HepG2 (cell line): ENCODE measurements around the gene GHR. TPM values are rescaled to one million over a fixed set of nuclear protein-coding genes. Genes with fewer than 3 reads are reported as not detected.

Experiments used
- ATAC-seq: fragments of 200-7000 bp; cut with Tn5 transposase; 3 replicates; pipeline ENCODE4 v1.9.1; 2020; ENCODE audit warnings: mild to moderate bottlenecking, moderate library complexity
- BruUV-seq: library from RNA; stranded (reverse); fragments of 400-500 nt; replicated peaks from 2 replicates; lab custom pipeline; 2021; lab: Mats Ljungman, UMichigan
- CTCF ChIA-PET: fragments of 300-600 bp; formaldehyde crosslinking; extraction: SDS; loops from one replicate; lab custom pipeline; 2021; ENCODE audit warnings: low total read pairs, inconsistent platforms, low intra/inter-chr PET ratio; lab: Yijun Ruan, JAX
- POLR2A ChIA-PET: fragments of 350-600 bp; sonication (Branson Sonifier 250); formaldehyde crosslinking; loops from one replicate; lab custom pipeline; 2020; ENCODE audit warnings: antibody characterized with exemption, inconsistent platforms; lab: Yijun Ruan, JAX
- DNase-seq: peaks from one replicate; pipeline ENCODE4 v3.0.0-alpha.2; 2015; ENCODE audit warnings: low spot score
- FAIRE-seq: peaks from 3 replicates; lab custom pipeline; 2011; peaks lifted over from hg19 to GRCh38; lab: Jason Lieb, UNC
- H2AFZ ChIP-seq: one replicate; pipeline ENCODE4 v1.6.1; 2011; ENCODE audit warnings: low read length, inconsistent platforms
- H3K27ac ChIP-seq: fragments of 300-600 bp; 3 replicates; pipeline ENCODE4 v1.8.0; 2011; ENCODE audit warnings: mixed run types, mild to moderate bottlenecking, mixed read lengths, low read length, inconsistent platforms; ENCODE audit not compliant: insufficient read depth; ENCODE audit errors: extremely low read length
- H3K27me3 ChIP-seq, 2 experiments: fragments of 200-600 bp in 1 of 2; 2 replicates in 1 of 2; 3 replicates in 1 of 2; pipeline versions ENCODE4 v1.6.0 to v1.8.0; 2011; ENCODE audit warnings: low read length in 2 of 2, mild to moderate bottlenecking in 2 of 2, moderate library complexity in 2 of 2, inconsistent platforms in 1 of 2; ENCODE audit not compliant: insufficient read depth in 2 of 2, control insufficient read depth in 1 of 2
- H3K36me3 ChIP-seq, 2 experiments: fragments of 200-600 bp in 1 of 2; replicated peaks in 1 of 2; 2 replicates in 1 of 2; 3 replicates in 1 of 2; pipeline versions ENCODE4 v1.5.1 to v1.8.0; 2011; ENCODE audit warnings: low read length in 2 of 2, inconsistent platforms in 1 of 2; ENCODE audit not compliant: insufficient read depth in 2 of 2, control insufficient read depth in 1 of 2
- H3K4me1 ChIP-seq: 2 replicates; pipeline ENCODE4 v1.5.1; 2012; ENCODE audit warnings: low read length, inconsistent platforms; ENCODE audit not compliant: insufficient read depth
- H3K4me2 ChIP-seq: 2 replicates; pipeline ENCODE4 v1.6.0; 2011; ENCODE audit warnings: low read depth, low read length, inconsistent platforms
- H3K4me3 ChIP-seq, 3 experiments: fragments of 200-600 bp in 1 of 3; sonication (generic), shearing (Covaris generic) in 1 of 3; replicated peaks in 1 of 3; 2 replicates each; pipeline ENCODE4 v1.5.1; 2011 to 2016; ENCODE audit warnings: low read length in 3 of 3, inconsistent platforms in 2 of 3, low read depth in 2 of 3, mild to moderate bottlenecking in 2 of 3, control low read depth in 1 of 3, mixed read lengths in 1 of 3; ENCODE audit not compliant: insufficient read depth in 1 of 3
- H3K79me2 ChIP-seq: one replicate; pipeline ENCODE4 v1.6.1; 2011; ENCODE audit warnings: low read length, inconsistent platforms; ENCODE audit not compliant: insufficient read depth
- H3K9ac ChIP-seq: 2 replicates; pipeline ENCODE4 v1.6.0; 2011; ENCODE audit warnings: mild to moderate bottlenecking, low read depth, low read length, inconsistent platforms; ENCODE audit not compliant: insufficient read depth
- H3K9me3 ChIP-seq: 2 replicates; pipeline ENCODE4 v1.5.1; 2012; ENCODE audit warnings: mild to moderate bottlenecking, low read length
- H4K20me1 ChIP-seq: 2 replicates; pipeline ENCODE4 v1.6.0; 2011; ENCODE audit warnings: inconsistent platforms, mild to moderate bottlenecking, low read length, moderate library complexity; ENCODE audit not compliant: insufficient read depth
- AHR ChIP-seq: IDR thresholded peaks from 2 replicates; pipeline ENCODE4 v1.6.1; 2018; ENCODE audit warnings: missing genetic modification reagents, missing compliant biosample characterization
- ATF2 ChIP-seq: sonication (generic); formaldehyde crosslinking; IDR thresholded peaks from 2 replicates; pipeline ENCODE4 v1.4.0; 2020; ENCODE audit warnings: missing genetic modification reagents
- HNRNPH1 ChIP-seq: fragments of 200-400 bp; formaldehyde crosslinking; optimal IDR thresholded peaks from 2 replicates; pipeline ENCODE3; 2017; ENCODE audit warnings: mild to moderate bottlenecking, low read depth, low read length
- NKX3-1 ChIP-seq: sonication (generic); formaldehyde crosslinking; IDR thresholded peaks from 2 replicates; pipeline ENCODE4 v1.5.0; 2020; ENCODE audit warnings: missing genetic modification reagents
- SMC3 ChIP-seq: IDR thresholded peaks from 2 replicates; pipeline ENCODE4 v1.6.1; 2011; ENCODE audit warnings: low read length, improper control_type of control experiment
- SRSF9 ChIP-seq: fragments of 200-400 bp; formaldehyde crosslinking; IDR thresholded peaks from 2 replicates; pipeline ENCODE4 v1.6.1; 2018; ENCODE audit warnings: borderline replicate concordance, mild to moderate bottlenecking, low read depth, low read length; ENCODE audit not compliant: insufficient read depth, poor library complexity, severe bottlenecking
- TRIM22 ChIP-seq: fragments of 450-650 bp; IDR thresholded peaks from 2 replicates; pipeline ENCODE4 v1.6.1; 2017
- ZNF124 ChIP-seq: sonication (generic); formaldehyde crosslinking; IDR thresholded peaks from 2 replicates; pipeline ENCODE4 v1.4.0; 2020; ENCODE audit warnings: missing genetic modification reagents
- WGBS: methylation state at CpG from one replicate; pipeline ENCODE4 v1.1.6; 2017; ENCODE audit warnings: low lambda C conversion rate; 5-methylcytosine and 5-hydroxymethylcytosine counted together
- in situ Hi-C: cut with HindIII; loops from 2 replicates; pipeline ENCODE4 v1.10.0; 2017; ENCODE audit warnings: low pct_unique_long_range_greater_than_20kb; ENCODE audit not compliant: extremely low pct_ligation_motif_present
- intact Hi-C: fragments of 100-400 bp; cut with micrococcal nuclease; formaldehyde crosslinking; loops from one replicate; pipeline ENCODE4 v1.10.0; 2022; ENCODE audit not compliant: unreplicated experiment
- polyA plus RNA-seq, 8 experiments: library from polyadenylated mRNA; depleted of rRNA in 3 of 8; stranded (reverse) in 7 of 8; unstranded in 1 of 8; fragments of >200 nt; fragmentation: Illumina TruSeq in 4 of 8; extraction: Trizol in 4 of 8; gene quantifications; 2 replicates each; pipeline versions ENCODE4 v1.2.1 to v1.2.3, GENCODE V29; 2011 to 2016; ENCODE audit warnings: low read depth in 4 of 8, missing spikeins in 1 of 8, mixed read lengths in 1 of 8; ENCODE audit not compliant: insufficient read depth in 1 of 8
- total RNA-seq, 5 experiments: library from RNA; depleted of rRNA; stranded (reverse); fragments of >200 nt; fragmentation: Illumina TruSeq; extraction: Trizol; gene quantifications; 2 replicates each; pipeline ENCODE4 v1.2.3, GENCODE V29; 2016; ENCODE audit warnings: low read depth in 1 of 5
- TF ChIP-seq, protein P1 (sequence below): fragments of 450-650 bp; IDR thresholded peaks from 2 replicates; pipeline ENCODE4 v1.6.1; 2017; ENCODE audit warnings: mild to moderate bottlenecking
- TF ChIP-seq, protein P2 (sequence below): IDR thresholded peaks from 2 replicates; pipeline ENCODE4 v1.6.1; 2016; ENCODE audit warnings: low read depth
- TF ChIP-seq, protein P3 (sequence below): sonication (generic); formaldehyde crosslinking; IDR thresholded peaks from 2 replicates; pipeline ENCODE4 v1.4.0; 2020; ENCODE audit warnings: mild to moderate bottlenecking, missing genetic modification reagents
- TF ChIP-seq, protein P4 (sequence below): sonication (generic); formaldehyde crosslinking; IDR thresholded peaks from 2 replicates; pipeline ENCODE4 v1.5.1; 2020; ENCODE audit warnings: mild to moderate bottlenecking, missing genetic modification reagents

Gene GHR
- total and polyA plus RNA-seq, 2 of the 13 experiments (the other 11 are each of a cell fraction or from before 2014, with no cell fraction given), result 0.07 TPM; not detected in 1

DNA sequence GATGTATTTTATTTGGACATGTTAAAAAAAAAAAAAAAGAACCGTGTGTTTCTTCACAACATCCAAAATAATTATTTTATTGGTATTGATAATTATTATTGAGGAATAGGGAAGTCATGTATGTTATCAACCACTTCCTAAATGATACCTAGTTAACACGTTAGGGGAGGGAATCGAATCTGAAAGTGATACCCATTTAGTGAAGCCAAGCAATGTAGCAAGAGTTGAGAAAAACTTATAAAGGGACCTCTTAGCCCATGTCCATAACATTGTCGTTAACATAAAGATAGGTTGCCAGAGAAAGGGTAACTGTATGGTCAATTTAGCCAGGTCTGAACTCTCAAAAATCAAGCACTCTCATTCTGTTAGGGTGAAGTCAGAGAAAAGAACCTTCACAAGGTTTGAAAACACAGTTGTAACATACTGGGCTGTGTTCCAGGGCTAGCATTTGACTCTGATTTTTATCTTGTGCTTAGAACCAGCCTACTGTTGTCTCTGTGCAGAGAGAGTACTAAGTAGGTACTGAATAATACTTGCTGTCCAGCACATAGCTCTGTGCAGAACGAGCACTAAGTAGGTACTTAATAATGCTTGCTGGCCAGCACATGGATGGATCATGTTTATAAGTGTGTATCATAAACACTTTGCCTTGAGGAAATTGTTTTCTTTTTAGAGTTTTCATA lies 60.4 kb downstream of the GHR start (continued):
- TF ChIP-seq, protein P1, sequence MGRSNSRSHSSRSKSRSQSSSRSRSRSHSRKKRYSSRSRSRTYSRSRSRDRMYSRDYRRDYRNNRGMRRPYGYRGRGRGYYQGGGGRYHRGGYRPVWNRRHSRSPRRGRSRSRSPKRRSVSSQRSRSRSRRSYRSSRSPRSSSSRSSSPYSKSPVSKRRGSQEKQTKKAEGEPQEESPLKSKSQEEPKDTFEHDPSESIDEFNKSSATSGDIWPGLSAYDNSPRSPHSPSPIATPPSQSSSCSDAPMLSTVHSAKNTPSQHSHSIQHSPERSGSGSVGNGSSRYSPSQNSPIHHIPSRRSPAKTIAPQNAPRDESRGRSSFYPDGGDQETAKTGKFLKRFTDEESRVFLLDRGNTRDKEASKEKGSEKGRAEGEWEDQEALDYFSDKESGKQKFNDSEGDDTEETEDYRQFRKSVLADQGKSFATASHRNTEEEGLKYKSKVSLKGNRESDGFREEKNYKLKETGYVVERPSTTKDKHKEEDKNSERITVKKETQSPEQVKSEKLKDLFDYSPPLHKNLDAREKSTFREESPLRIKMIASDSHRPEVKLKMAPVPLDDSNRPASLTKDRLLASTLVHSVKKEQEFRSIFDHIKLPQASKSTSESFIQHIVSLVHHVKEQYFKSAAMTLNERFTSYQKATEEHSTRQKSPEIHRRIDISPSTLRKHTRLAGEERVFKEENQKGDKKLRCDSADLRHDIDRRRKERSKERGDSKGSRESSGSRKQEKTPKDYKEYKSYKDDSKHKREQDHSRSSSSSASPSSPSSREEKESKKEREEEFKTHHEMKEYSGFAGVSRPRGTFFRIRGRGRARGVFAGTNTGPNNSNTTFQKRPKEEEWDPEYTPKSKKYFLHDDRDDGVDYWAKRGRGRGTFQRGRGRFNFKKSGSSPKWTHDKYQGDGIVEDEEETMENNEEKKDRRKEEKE, result no peak

DNA sequence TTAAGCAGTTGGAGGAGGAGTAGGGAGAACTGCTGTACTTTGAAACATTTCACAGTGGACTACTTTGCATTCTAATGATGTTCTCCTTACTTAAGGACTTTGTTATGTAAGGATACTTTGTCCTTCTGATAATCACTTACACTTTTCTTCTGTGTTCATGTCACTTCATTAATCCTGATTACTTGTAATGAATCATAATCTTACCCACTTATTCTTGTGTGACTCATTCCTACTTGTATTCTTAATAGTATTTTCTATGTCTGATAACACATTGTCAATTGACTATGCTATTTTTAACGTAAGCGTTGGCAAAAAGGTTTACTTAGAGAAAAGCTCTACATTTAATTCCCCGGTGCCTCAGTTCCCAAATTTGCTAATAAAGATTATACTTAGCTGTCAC lies 63.8 kb downstream of the GHR start:
- no peak for ATAC-seq
- no peak for DNase-seq
- H3K79me2 ChIP-seq, result no peaks in the 10 kb centered on the region
- TF ChIP-seq NKX3-1 (CRISPR knock-in tag) (no peak), SRSF9 (no peak), ATF2 (CRISPR knock-in tag) (no peak), HNRNPH1 (no peak), SMC3 (no peak), AHR (no peak), ZNF124 (no peak), TRIM22 (no peak)
- TF ChIP-seq, protein P2, sequence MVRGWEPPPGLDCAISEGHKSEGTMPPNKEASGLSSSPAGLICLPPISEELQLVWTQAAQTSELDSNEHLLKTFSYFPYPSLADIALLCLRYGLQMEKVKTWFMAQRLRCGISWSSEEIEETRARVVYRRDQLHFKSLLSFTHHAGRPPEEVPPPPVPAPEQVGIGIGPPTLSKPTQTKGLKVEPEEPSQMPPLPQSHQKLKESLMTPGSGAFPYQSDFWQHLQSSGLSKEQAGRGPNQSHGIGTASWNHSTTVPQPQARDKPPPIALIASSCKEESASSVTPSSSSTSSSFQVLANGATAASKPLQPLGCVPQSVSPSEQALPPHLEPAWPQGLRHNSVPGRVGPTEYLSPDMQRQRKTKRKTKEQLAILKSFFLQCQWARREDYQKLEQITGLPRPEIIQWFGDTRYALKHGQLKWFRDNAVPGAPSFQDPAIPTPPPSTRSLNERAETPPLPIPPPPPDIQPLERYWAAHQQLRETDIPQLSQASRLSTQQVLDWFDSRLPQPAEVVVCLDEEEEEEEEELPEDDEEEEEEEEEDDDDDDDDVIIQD (CRISPR knock-in tag), result no peak
- TF ChIP-seq, protein P3, sequence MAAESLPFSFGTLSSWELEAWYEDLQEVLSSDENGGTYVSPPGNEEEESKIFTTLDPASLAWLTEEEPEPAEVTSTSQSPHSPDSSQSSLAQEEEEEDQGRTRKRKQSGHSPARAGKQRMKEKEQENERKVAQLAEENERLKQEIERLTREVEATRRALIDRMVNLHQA (CRISPR knock-in tag), result no peak
- TF ChIP-seq, protein P4, sequence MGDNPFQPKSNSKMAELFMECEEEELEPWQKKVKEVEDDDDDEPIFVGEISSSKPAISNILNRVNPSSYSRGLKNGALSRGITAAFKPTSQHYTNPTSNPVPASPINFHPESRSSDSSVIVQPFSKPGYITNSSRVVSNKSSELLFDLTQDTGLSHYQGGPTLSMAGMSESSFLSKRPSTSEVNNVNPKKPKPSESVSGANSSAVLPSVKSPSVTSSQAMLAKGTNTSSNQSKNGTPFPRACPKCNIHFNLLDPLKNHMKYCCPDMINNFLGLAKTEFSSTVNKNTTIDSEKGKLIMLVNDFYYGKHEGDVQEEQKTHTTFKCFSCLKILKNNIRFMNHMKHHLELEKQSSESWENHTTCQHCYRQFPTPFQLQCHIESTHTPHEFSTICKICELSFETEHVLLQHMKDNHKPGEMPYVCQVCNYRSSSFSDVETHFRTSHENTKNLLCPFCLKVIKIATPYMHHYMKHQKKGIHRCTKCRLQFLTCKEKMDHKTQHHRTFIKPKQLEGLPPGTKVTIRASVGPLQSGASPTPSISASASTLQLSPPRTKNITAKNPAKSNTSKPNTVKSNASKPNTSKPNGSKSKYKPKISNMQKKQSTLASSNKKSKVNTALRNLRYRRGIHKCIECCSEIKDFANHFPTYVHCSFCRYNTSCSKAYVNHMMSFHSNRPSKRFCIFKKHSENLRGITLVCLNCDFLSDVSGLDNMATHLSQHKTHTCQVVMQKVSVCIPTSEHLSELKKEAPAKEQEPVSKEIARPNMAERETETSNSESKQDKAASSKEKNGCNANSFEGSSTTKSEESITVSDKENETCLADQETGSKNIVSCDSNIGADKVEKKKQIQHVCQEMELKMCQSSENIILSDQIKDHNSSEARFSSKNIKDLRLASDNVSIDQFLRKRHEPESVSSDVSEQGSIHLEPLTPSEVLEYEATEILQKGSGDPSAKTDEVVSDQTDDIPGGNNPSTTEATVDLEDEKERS, result no peak

More for the DNA sequence above, 63.8 kb downstream of the GHR start:
- intact Hi-C loops, result no loop called here
- 67% methylated on average over 3 of the region's 3 CpGs for WGBS
- ChIA-PET POLR2A (no interaction called here), CTCF (no interaction called here)
- Histone ChIP-seq H3K4me2 (no peak overlapping the region), H4K20me1 (no peaks in the 10 kb centered on the region), H2AFZ (no peak overlapping the region), H3K9ac (no peak overlapping the region), H3K4me3 (no peak overlapping the region), H3K4me1 (no peaks in the 10 kb centered on the region), H3K27ac (no peak overlapping the region), H3K9me3 (no peaks in the 10 kb centered on the region), H3K27me3 (no peaks in the 10 kb centered on the region), H3K36me3 (no peaks in the 10 kb centered on the region)
- in situ Hi-C loops, result no loop called here
- FAIRE-seq, result no peak
- BruUV-seq, result no TSS peak
